Osteoblast (primary cell): Measurements from ENCODE around the gene DDX20. TPM values are rescaled to one million over a fixed set of nuclear protein-coding genes. Genes with fewer than 3 reads are reported as not detected.
A peak's percentile ranks its signal among the peaks of the same experiment; 100 is the strongest.

Experiments
- DNase-seq: peaks from one replicate; pipeline ENCODE4 v3.0.0; 2011; ENCODE audit warnings: low spot score, mixed read lengths; ENCODE audit not compliant: insufficient read length; ENCODE audit errors: missing footprints
- H2AFZ ChIP-seq: 2 replicates; pipeline ENCODE4 v1.6.0; 2011; ENCODE audit warnings: mild to moderate bottlenecking, low read length
- H3K27ac ChIP-seq: 2 replicates; pipeline ENCODE4 v1.5.1; 2011; ENCODE audit warnings: mild to moderate bottlenecking, low read depth, low read length, moderate library complexity
- H3K27me3 ChIP-seq: 2 replicates; pipeline ENCODE4 v1.6.0; 2012; ENCODE audit warnings: mild to moderate bottlenecking, control low read depth, inconsistent platforms, low read length, moderate library complexity; ENCODE audit not compliant: insufficient read depth
- H3K36me3 ChIP-seq: 2 replicates; pipeline ENCODE4 v1.5.1; 2011; ENCODE audit warnings: mild to moderate bottlenecking, low read length, control low read depth, moderate library complexity; ENCODE audit not compliant: insufficient read depth
- H3K4me1 ChIP-seq: 2 replicates; pipeline ENCODE4 v1.5.1; 2011; ENCODE audit warnings: mild to moderate bottlenecking, low read length, control low read depth, moderate library complexity; ENCODE audit not compliant: insufficient read depth
- H3K4me2 ChIP-seq: 2 replicates; pipeline ENCODE4 v1.6.0; 2011; ENCODE audit warnings: mild to moderate bottlenecking, low read length; ENCODE audit not compliant: insufficient read depth
- H3K4me3 ChIP-seq: fragments of 200-600 bp; sonication (generic); 3 replicates; pipeline ENCODE4 v1.5.1; 2012; ENCODE audit warnings: mild to moderate bottlenecking, low read length, inconsistent platforms; ENCODE audit not compliant: insufficient read depth
- H3K79me2 ChIP-seq: 2 replicates; pipeline ENCODE4 v1.6.0; 2012; ENCODE audit warnings: mild to moderate bottlenecking, low read length, control low read depth, inconsistent platforms; ENCODE audit not compliant: insufficient read depth
- H3K9me3 ChIP-seq: 2 replicates; pipeline ENCODE4 v1.5.1; 2011; ENCODE audit warnings: low read depth, low read length, control low read depth
- H4K20me1 ChIP-seq: 2 replicates; pipeline ENCODE4 v1.6.0; 2012; ENCODE audit warnings: mild to moderate bottlenecking, low read length, control low read depth; ENCODE audit not compliant: insufficient read depth
- total RNA-seq: library from RNA; depleted of rRNA; stranded (reverse); fragments of >200 nt; gene quantifications from 2 replicates; pipeline ENCODE4 v1.2.3, GENCODE V29; 2012
- TF ChIP-seq, protein P1 (sequence below): IDR thresholded peaks from 2 replicates; pipeline ENCODE4 v1.5.1; 2011; ENCODE audit warnings: mild to moderate bottlenecking, low read depth, low read length, moderate library complexity; ENCODE audit errors: extremely low read depth

The DDX20 gene
- total RNA-seq, 1 donor: 15.6 TPM

DNA sequence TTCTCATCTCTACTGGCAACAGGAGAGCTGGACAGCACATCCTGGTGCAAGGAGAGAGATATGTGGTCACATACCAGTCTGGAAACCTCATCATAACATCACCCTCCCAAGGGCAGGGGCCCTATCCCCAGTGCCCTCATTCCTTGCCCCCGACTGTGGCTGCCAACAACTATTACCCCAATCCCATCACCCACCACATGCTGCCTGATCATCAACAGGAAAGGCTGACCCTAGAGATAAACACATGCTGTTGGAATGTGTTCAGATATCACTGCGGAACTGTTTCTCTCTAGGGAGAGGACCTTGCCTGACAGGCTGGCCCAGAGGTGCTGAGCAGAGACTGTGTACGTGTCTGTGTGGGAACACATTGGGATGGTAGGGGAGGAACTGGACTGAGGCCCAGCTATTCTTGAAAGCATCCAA, 12.0 kb upstream of the DDX20 start:
- Histone ChIP-seq H4K20me1 (no peaks in the 10 kb centered on the region), H3K27ac (peak overlapping the region; percentile 84), H2AFZ (no peak overlapping the region), H3K4me1 (peaks cover 45% of the 10 kb centered on the region), H3K36me3 (no peaks in the 10 kb centered on the region), H3K4me3 (no peak overlapping the region), H3K79me2 (no peaks in the 10 kb centered on the region), H3K4me2 (peak overlapping the region; percentile 35), H3K9me3 (no peaks in the 10 kb centered on the region), H3K27me3 (no peaks in the 10 kb centered on the region)
- DNase-seq: peak; percentile 90
- TF ChIP-seq, protein P1, sequence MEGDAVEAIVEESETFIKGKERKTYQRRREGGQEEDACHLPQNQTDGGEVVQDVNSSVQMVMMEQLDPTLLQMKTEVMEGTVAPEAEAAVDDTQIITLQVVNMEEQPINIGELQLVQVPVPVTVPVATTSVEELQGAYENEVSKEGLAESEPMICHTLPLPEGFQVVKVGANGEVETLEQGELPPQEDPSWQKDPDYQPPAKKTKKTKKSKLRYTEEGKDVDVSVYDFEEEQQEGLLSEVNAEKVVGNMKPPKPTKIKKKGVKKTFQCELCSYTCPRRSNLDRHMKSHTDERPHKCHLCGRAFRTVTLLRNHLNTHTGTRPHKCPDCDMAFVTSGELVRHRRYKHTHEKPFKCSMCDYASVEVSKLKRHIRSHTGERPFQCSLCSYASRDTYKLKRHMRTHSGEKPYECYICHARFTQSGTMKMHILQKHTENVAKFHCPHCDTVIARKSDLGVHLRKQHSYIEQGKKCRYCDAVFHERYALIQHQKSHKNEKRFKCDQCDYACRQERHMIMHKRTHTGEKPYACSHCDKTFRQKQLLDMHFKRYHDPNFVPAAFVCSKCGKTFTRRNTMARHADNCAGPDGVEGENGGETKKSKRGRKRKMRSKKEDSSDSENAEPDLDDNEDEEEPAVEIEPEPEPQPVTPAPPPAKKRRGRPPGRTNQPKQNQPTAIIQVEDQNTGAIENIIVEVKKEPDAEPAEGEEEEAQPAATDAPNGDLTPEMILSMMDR: no peak

- TF ChIP-seq, protein P1: no peak
- Histone ChIP-seq H3K4me1 (peaks cover 37% of the 10 kb centered on the region), H3K27ac (peak overlapping the region; percentile 46), H3K27me3 (no peaks in the 10 kb centered on the region), H3K79me2 (no peaks in the 10 kb centered on the region), H3K4me2 (no peak overlapping the region), H2AFZ (no peak overlapping the region), H4K20me1 (no peaks in the 10 kb centered on the region), H3K9me3 (no peaks in the 10 kb centered on the region), H3K4me3 (no peak overlapping the region), H3K36me3 (no peaks in the 10 kb centered on the region)
- DNase-seq: peak; percentile 27
Observed at GRCh38 chr1:111745675-111746613, 9.8 kb upstream of the DDX20 start.

DNA sequence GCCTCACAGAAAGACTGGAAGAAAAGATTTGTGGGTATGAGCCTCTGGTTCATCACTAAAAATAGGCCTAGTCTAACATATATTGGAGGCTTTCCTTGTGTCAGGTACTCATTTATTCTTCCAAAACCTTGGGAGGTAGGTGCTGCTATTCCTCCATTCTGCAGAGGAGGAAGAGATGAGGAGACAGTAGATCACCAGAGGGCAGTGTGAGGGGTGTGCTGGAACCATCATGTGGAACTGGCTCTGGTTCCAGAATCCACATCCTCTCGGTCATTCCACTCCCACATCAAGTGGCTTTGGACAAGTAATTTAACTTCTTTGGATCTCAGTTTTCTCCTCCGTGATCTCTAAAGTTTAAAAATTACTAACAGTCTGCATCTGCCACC, 9.1 kb upstream of the DDX20 start:
- Histone ChIP-seq H4K20me1 (no peaks in the 10 kb centered on the region), H3K27ac (peak overlapping the region; percentile 46), H3K9me3 (no peaks in the 10 kb centered on the region), H3K36me3 (no peaks in the 10 kb centered on the region), H3K4me2 (no peak overlapping the region), H3K27me3 (no peaks in the 10 kb centered on the region), H3K79me2 (no peaks in the 10 kb centered on the region), H3K4me1 (peaks cover 37% of the 10 kb centered on the region), H2AFZ (no peak overlapping the region), H3K4me3 (no peak overlapping the region)
- TF ChIP-seq, protein P1: no peak
- DNase-seq: peak; percentile 71

DNA sequence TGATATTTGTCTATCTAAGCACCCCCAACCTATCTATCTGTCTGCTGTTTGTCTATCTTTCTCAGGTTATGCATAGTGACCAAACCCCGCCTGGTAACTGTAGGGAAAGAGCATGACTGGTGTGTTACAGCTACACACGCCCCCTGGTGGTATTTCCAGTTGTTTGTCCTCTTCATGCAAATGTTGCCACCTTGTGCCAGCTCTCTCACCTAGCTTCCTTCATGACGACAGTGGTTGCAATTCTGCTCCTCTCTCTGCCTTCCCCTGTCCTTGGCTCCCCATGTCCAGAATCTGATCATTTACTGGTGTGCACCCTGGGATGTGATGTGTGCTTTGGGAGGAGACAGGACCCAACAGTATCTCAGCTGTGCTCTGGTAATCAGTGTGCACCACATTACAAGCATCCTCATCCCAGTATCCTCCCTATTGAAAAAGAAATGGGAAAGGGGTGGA, 8.4 kb upstream of the DDX20 start:
- H3K79me2 ChIP-seq: no peaks in the 10 kb centered on the region
- H4K20me1 ChIP-seq: no peaks in the 10 kb centered on the region

More for the DNA sequence above, 8.4 kb upstream of the DDX20 start:
- no peak overlapping the region for H3K27ac ChIP-seq
- H3K27me3 ChIP-seq: no peaks in the 10 kb centered on the region
- no peak overlapping the region for H3K4me3 ChIP-seq
- TF ChIP-seq, protein P1: peak; percentile 83
- peak; percentile 83 for DNase-seq
- H3K4me2 ChIP-seq: no peak overlapping the region
- H2AFZ ChIP-seq: no peak overlapping the region
- no peaks in the 10 kb centered on the region for H3K9me3 ChIP-seq
- H3K36me3 ChIP-seq: no peaks in the 10 kb centered on the region
- H3K4me1 ChIP-seq: peaks cover 36% of the 10 kb centered on the region
